NOMO-1 treated with dmso at 0.1 percent for 144 hours (cell line): ENCODE data around the gene ZNF518B.

ENCODE experiments used
- DNase-seq: peaks from one replicate; lab custom pipeline; 2025; ENCODE audit not compliant: unreplicated experiment; lab: John Stamatoyannopoulos, UW

ZNF518B gene

GRCh38 chr4:10457255-10457801 lies at the start of gene ZNF518B:
TSS of gene ZNF518B (minus strand) at chr4:10457426. CDS start at chr4:10446328, 11,098 bp downstream.
- no peak for DNase-seq

- no peak for DNase-seq
These were observed 48.9 kb upstream of the ZNF518B start for GRCh38 chr4:10506077-10506476.

- no peak for DNase-seq
These were observed 47.4 kb upstream of the ZNF518B start for GRCh38 chr4:10504570-10505179.

GRCh38 chr4:10502717-10503116 lies 45.5 kb upstream of the ZNF518B start:
- DNase-seq, result no peak

- DNase-seq, result no peak
These were observed 43.5 kb upstream of the ZNF518B start for GRCh38 chr4:10500776-10501175.

GRCh38 chr4:10496200-10496599 lies 39.0 kb upstream of the ZNF518B start:
- DNase-seq, result no peak

- DNase-seq, result no peak
These were observed 38.4 kb upstream of the ZNF518B start for GRCh38 chr4:10495651-10496050.

- DNase-seq, result no peak
These were observed 35.2 kb upstream of the ZNF518B start for GRCh38 chr4:10492464-10492863.

GRCh38 chr4:10491401-10491800 lies 34.2 kb upstream of the ZNF518B start:
- DNase-seq, result no peak

- DNase-seq, result no peak
These were observed 33.8 kb upstream of the ZNF518B start for GRCh38 chr4:10490996-10491395.

- no peak for DNase-seq
These were observed 25.7 kb upstream of the ZNF518B start for GRCh38 chr4:10482913-10483312.

- DNase-seq, result no peak
These were observed 23.4 kb upstream of the ZNF518B start for GRCh38 chr4:10480616-10481015.

GRCh38 chr4:10478621-10479020 lies 21.4 kb upstream of the ZNF518B start:
- no peak for DNase-seq

- DNase-seq, result no peak
These were observed 13.3 kb upstream of the ZNF518B start for GRCh38 chr4:10470505-10470904.

- DNase-seq, result no peak
These were observed 8.9 kb upstream of the ZNF518B start for GRCh38 chr4:10466161-10466560.

GRCh38 chr4:10462876-10463275 lies 5.7 kb upstream of the ZNF518B start:
- no peak for DNase-seq

- DNase-seq, result no peak
These were observed 4.7 kb upstream of the ZNF518B start for GRCh38 chr4:10461850-10462400.

GRCh38 chr4:10461091-10461849 lies 4.0 kb upstream of the ZNF518B start:
- peak; percentile 54 for DNase-seq

GRCh38 chr4:10460313-10461047 lies 3.3 kb upstream of the ZNF518B start:
- DNase-seq, result no peak

GRCh38 chr4:10459305-10459704 lies 2.1 kb upstream of the ZNF518B start:
- DNase-seq, result no peak

GRCh38 chr4:10458177-10458576 lies 951 bp upstream of the ZNF518B start:
- no peak for DNase-seq
